GM18867 (cell line): ENCODE results near the gene EP400.
A peak's percentile ranks its signal among the peaks of the same experiment; 100 is the strongest.
"Not testable (repeated sequence)": the region's sequence is repeated elsewhere in the genome, so short reads cannot be mapped to it uniquely, and the experiment has no call there.

Experiments
- ATAC-seq: cut with Tn5 transposase; IDR thresholded peaks from one replicate; pipeline ENCODE4 v1.9.1; 2021; ENCODE audit warnings: mild to moderate bottlenecking, moderate library complexity; ENCODE audit not compliant: unreplicated experiment

Gene EP400

GRCh38 chr12:131948166-131948712 is 1.5 kb upstream of the EP400 start:
- no peak for ATAC-seq

- not testable (repeated sequence) for ATAC-seq
These were observed 870 bp upstream of the EP400 start for GRCh38 chr12:131948713-131949430.

GRCh38 chr12:131950182-131950913 is 606 bp downstream of the EP400 start:
- peak; percentile 29 for ATAC-seq

- ATAC-seq = not testable (repeated sequence)
These were observed 4.1 kb downstream of the EP400 start for GRCh38 chr12:131953810-131954209.

GRCh38 chr12:131954460-131954859 is 4.7 kb downstream of the EP400 start:
- not testable (repeated sequence) for ATAC-seq

GRCh38 chr12:131959116-131959515 is 9.4 kb downstream of the EP400 start:
- ATAC-seq = no peak

- ATAC-seq = no peak
These were observed 10.2 kb downstream of the EP400 start for GRCh38 chr12:131959641-131960589.

GRCh38 chr12:131960590-131961325 is 11.0 kb downstream of the EP400 start:
- not testable (repeated sequence) for ATAC-seq

GRCh38 chr12:131961328-131961727 is 11.6 kb downstream of the EP400 start:
- ATAC-seq = not testable (repeated sequence)

GRCh38 chr12:131962069-131962468 is 12.3 kb downstream of the EP400 start:
- no peak for ATAC-seq

GRCh38 chr12:131963381-131963780 is 13.6 kb downstream of the EP400 start:
- ATAC-seq = no peak

- no peak for ATAC-seq
These were observed 15.3 kb downstream of the EP400 start for GRCh38 chr12:131965073-131965472.

- ATAC-seq = no peak
These were observed 21.5 kb downstream of the EP400 start for GRCh38 chr12:131971226-131971625.

GRCh38 chr12:131975228-131975627 is 25.5 kb downstream of the EP400 start:
- no peak for ATAC-seq

GRCh38 chr12:131979606-131980005 is 29.9 kb downstream of the EP400 start:
- no peak for ATAC-seq

- ATAC-seq = no peak
These were observed 30.5 kb downstream of the EP400 start for GRCh38 chr12:131980263-131980662.

- ATAC-seq = no peak
These were observed 31.6 kb downstream of the EP400 start for GRCh38 chr12:131981388-131981787.

- ATAC-seq = no peak
These were observed 32.3 kb downstream of the EP400 start for GRCh38 chr12:131982041-131982440.

- ATAC-seq = no peak
These were observed 33.3 kb downstream of the EP400 start for GRCh38 chr12:131983026-131983425.

GRCh38 chr12:131983554-131983953 is 33.8 kb downstream of the EP400 start:
- no peak for ATAC-seq
